IPS DF 4.7 (cell line): ENCODE measurements around the gene ANXA2.
"Not testable (repeated sequence)": the region's sequence is repeated elsewhere in the genome, so short reads cannot be mapped to it uniquely, and the experiment has no call there.

Source experiments
- DNase-seq: peaks from one replicate; pipeline ENCODE4 v3.0.0-alpha.2; 2013; ENCODE audit warnings: low spot score; ENCODE audit errors: extremely low read depth

The ANXA2 gene

DNA sequence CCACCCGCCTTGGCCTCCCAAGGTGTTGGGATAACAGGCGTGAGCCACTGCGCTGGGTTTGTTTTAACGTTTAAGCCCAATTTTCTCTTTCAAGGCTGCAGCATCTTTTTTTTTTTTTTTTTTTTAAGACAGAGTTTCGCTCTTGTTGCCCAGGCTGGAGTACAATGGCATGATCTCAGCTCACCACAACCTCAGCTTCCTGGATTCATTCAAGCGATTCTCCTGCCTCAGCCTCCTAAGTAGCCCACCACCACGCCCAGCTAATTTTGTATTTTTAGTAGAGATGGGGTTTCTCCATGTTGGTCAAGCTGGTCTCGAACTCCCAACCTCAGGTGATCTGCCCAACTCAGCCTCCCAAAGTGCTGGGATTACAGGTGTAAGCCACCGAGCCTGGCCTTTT, 12.6 kb upstream of the ANXA2 start:
- DNase-seq: not testable (repeated sequence)

DNA sequence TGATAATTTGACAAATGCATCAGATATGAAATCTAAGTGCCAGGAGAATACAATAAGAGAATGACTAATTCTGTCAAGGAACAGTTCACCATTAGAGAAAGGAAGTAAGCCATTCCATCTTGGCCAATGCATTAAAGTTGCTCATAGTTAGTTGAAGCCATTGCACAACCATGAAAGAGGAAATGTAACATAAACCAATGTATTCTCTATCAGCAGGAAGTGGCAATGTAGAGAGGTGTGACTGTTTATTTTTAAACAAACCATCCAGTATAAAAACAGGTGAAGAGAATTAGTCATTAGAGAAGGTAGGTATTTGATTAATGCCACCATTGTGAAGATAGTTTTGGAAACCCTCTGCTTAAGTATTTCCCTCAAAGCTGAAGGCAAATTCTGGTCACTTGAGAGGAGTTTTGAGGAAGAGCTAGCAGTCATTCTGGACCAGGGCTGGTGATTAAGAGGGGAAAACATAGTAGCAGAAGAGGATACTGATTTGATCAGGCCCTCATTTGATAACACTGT, 10.7 kb upstream of the ANXA2 start:
- DNase-seq: no peak

DNA sequence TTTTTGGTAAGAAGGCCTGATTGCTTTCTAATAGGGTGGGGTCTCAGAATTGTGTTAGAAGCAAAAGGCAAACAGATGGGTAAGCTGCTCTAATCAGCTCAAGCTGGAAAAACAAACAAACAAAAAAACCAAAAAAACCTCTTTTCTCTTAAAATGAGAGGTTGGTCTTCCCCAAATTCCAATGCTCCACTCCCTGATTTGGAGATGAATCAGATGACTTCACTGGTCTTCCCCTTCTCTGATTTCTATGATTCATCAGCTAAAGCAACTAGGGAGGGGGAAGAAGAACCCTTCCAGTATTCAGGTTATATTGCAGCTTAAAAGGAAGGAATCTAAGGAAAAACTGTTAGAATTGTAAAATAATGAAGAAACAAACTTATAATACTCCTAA, 9.6 kb upstream of the ANXA2 start:
- DNase-seq: no peak

DNA sequence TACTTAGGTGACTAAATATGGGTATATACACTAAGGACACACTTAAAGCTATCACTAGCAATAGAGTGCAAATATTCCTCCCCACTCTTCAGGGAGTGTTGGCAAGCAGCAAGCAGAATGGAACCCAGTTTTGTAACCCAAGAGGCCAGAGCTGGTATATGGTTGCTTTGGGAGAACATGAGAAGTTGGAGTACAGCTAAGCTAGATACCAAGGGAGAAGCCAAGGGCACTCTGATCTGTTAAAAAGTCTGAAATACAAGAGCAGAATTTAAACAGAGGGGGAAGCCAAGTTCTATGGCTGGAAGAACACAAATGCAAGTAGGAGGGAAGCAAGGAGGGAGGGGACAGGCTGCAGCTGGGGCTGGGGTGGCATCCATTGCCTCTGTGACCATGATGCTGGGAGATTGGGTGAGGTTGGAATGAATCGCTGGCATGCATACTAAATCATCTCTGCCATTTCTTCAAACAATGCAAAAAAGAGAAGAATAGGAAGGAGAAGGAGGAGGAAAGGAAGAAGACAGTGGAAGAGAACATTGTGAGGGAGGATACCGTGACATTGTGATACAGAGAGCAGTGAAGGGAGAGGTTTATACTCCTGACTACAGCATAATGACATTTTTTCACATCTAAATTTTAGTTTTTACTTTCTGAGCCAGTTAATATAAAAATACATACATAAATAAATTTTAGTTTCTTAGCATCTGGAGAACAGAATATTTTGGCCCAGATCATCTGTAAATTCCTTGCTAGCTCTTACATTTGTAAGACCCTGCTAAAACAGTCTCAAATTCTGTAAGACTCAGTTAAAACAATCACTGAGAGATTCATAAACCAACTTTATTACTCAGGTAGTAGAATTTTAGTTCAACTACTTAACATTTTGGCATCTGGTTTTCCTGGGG, 9.0 kb upstream of the ANXA2 start:
- DNase-seq: no peak

DNA sequence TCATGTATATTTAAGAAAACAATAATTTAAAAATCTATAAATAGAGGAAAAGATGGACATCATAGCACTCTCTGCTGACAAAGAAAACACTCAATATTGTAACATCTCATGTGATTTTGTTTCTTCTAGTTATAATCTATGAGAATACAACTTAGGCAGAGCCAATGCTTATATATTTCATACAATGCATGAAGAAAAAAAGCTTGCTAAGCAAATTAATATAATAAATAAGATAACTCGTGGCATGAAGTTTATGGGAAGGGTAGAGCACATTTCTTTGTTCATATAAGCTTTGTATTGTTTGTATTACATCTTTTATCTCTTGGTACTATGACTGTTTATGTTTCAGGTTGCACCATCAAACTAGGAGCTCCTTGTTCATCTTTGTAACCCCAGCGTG, 7.6 kb upstream of the ANXA2 start:
- DNase-seq: no peak

DNA sequence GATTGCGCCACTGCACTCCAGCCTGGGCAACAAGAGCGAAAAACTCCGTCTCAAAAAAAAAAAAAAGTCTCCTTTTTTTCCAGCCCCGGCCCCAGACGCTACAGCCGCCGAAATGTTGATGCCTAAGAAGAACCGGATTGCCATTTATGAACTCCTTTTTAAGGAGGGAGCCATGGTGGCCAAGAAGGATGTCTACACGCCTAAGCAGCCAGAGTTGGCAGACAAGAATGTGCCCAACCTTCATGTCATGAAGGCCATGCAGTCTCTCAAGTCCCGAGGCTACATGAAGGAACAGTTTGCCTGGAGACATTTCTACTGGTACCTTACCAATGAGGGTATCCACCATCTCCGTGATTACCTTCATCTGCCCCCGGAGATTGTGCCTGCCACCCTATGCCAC, 6.6 kb upstream of the ANXA2 start:
- DNase-seq: not testable (repeated sequence)

DNA sequence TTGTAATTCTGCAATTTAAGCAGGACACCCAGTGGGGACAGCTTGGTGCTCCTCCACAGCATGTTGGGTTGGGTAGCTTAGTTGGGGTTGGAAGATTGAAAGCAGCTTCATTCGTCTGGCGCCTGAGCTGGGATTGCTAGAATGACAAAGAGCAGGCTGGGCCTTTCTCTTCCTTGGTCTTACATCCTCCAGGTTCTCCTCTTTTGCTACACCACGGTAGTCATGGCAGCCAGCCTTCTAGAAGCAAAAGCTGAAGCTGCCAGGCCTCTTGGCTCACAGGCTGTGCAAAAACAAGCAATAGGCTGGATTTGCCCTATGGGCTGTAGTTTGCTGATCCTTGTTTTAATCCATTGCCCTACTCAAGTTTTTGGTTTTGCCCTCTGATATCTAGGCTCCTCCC, 3.2 kb upstream of the ANXA2 start:
- no peak for DNase-seq

DNA sequence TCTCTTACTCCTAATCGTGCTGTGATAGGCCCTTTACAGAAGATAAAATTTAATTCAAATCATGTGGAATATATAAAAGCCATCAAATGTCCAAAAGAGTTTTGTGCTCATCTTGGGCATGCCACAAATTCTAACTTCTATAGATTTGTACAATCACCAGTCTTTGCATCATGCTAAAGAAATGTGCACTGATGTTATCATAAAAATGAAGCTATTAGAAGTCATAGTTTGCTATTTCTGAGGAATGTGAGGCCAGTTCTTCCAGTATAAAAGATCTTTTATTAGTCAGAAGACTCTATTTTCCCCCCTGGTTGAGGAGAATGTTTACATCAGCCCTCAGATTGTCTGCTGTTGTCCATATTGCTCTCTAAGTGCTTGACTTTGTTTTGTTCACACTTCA, 2.1 kb upstream of the ANXA2 start:
- DNase-seq: no peak

DNA sequence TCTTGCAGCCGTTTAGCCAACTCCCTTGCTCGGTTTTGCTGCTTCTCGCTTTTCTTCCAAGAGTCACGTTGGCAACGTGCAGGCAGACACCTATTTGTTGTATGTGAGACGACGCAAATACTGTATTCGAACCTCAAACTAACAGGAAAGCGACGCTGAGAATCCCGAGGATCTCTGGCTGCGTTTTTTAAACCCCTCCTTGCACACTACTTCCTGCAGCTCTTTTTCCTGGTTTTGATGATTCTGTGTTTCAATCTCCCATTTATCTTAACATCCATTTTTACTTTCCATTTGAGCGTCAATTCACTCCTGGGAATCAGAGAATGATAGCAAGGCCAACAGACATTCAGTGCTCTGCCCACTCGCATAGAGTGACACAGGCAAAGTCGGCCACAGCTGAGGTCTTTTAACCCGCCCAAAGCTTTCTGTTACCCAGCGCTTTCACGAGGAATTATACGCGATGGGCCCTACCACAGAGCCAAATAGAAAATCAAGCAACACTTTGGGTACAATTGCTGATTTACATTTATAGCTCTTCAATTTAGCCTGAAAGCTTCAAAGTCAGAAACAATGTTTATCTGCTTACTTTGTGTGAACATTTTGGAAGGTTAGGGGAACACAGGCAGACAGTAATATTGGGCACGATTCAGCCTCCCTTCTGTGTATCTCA, 1.6 kb upstream of the ANXA2 start:
- DNase-seq: no peak

DNA sequence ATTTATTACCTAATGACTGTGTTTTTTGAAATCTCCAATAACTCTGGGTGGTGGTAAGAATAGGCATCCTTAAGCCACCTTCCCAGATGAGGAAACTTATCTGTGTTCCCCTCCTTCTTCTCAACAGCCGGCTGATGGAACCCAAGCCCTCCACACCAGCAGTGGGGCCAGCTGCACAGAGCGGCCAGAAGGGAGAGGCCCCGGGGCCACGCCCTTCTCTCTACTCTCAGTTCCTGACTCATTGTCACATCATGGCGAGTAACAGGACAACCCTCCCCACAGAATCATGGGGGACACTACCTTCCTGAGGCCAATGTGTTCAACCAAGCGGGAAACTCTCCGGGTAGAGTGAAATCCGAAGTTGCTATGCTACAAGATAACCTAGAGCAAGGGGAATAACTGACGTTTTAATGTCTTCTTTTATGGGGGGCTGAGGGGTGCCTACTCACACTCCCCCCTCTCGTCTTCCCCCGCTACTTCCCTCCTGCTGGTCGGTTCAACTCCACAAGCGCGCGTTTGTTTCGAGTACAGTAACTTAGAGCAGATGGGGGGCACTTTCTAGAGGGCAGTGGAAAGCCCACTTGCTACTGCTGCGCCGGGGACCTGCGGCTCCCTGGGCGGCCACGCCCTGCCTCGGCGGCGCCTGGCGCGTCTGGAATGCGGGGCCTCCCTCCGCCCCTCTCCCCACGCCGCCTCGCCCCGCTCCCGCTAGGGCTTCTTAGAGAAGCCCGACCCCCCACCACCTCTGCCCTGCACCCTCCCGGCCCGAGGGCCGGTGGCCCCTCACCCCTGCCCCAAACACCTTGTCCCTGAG, 621 bp downstream of the ANXA2 start:
- DNase-seq: no peak

DNA sequence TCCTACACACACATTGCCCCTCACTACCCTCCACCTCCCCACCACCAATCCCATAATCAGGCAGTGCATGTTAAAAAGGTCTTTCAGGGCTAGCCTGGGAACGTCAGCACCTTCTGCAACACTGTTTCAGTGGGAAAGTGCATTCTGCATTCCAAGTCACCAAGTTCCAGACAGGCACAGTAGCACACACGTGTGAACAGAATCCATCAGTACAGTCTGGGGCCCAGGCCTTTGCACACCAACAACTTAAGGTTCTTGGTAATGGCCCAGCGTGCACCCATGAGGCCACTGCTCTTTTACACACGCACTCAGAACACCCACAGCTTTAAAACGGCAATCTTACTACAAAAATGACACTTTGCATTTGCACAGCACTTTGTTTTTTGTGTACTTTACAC, 1.2 kb downstream of the ANXA2 start:
- no peak for DNase-seq

DNA sequence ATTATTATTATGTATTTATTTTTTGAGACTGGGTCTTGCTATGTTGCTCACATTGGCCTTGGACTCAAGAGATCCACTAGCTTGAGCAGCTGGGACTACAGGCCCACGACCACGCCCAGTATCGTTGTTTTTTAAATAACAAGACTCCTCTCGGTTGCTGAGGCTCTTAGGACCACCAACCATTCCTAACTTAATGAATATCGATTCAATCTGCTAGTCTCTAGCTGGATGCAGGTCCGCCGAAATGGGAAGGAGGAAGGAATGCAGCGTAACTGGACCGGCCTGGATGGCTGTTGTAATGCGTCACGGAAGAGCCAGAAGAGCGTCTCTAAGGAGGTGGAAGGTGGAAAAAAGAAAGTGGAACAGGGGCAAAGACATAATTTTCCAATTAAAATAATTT, 1.7 kb downstream of the ANXA2 start:
- DNase-seq: no peak

DNA sequence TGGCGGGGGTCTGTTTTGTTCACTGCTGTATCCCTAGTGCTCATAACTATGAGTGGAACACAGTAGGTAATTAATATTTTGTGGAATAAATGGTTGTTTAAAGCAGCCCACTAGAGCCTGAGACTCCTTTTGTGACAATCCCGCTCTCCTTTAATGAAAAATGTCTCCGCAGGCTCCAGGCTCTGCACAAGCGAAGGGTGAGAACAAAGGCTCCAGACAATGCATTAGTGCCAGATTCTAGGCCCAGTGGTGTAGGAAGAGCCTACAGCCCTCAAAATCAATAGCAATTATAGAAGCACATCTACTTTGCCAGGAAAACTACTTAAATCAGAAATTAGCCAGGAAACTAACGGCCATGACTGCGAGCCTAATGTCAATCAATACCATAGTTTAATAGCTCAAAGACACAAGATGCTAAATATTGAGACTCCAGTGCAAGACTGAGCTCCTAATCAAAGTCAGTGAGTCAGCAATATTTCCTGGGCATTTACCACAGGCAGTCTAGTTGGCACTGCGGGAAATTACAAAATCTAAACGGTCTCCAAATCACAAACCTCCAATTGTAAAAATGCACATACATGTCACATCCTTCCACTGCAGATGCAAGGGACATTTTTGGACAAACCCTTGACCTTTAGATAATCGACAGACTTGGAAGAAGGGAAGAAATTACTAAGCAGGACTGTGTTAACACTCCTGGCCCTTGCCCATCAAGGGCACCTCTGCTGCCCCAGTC, 2.3 kb downstream of the ANXA2 start:
- DNase-seq: no peak

DNA sequence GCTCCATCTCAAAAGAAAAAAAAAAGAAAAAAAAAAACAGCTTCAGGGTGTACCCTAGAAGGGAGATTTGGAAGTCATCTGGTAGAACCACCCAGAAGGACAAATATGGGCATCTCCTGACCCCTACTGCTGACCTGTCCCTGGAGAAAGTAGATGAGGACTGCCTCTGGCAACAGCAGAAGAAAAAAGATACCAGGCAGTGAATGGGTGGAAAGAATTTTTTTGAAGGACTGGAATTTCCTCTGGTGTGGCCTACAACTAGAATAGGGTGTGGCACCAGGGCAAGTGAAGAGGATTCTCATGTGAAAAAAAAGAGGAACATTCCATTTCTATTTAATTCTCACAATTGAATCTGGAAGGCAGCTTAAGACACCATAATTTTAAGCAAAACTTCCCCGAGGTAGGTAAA, 3.1 kb downstream of the ANXA2 start:
- DNase-seq: no peak

DNA sequence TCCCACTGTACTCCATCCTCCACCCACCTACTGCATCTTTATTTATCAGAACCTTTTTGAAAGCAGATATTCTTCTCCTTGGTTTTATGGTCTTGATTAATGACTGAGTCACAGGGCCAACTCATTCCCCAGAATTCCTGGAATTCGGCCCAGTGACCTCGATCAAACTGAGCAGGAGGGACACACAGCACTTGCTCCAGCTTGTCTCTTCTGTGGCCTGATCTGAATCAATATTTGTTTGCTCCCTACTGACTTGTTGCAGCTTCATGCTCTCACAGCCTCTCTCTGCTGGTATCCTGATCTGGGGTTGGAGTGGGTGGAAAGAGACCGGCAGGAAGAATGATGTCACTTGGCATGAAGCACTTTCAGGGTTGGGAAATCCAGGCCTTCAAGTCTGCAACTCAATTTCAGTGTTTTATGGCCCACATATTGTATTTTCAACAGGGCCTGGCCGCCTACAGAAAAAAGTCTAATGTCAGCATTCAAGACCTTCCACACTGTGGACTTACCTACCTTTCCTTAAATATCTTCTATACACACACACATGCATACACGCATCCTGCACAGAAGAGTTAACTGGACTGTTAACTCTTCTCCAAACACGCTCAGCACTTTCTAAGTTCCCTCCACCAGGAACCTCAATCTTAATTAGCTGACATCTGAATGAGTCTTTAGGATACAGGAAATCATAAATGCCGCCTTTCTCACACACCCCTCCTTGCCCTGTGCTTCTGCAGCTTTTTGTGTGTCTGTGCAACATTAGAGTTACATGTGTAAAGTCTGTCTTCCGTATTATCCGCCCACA, 4.6 kb downstream of the ANXA2 start:
- no peak for DNase-seq

DNA sequence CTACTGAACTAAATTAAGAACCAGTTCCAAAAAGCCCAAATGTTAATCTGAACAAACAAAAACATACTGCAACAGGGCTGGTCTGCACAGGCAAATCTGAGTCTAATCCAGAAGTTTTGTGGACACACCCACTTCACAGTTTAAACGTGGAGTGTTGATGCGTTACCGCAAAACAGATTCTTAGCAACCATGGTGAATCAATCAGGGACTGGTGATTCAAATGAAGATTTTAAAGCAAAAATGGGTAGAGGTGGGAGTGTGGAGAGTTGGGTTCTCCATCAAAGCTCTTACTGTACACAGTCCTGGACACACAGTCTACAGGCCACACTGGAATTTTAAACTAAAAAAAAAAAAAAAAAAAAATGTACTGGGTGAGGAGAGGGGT, 5.2 kb downstream of the ANXA2 start:
- DNase-seq: no peak

DNA sequence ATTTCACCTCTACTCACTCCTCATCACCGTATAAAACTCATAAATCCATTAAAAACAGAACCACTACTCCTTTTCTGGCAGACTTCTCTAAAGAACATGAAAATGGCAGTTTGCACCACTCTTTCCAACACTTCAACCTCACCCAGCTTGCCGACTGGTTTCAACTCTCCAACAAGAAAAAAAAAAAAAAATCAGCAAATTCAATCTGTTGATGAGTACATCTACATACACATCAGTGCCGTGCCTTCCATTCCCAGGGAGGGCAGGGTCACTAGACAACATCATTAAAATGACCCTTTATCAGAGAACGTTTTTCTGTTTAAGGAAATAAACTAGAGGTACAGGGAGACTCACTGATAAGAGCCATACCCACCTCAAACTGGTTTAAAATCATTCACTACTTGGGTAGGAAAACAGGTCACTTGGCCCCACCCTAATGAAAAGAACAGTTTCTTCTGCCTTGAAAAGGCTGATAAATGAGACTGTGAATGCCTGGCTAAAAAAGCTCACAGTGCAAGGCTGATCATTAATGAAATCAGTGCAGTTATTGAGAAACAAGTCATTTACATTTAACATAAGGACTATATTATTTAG, 6.0 kb downstream of the ANXA2 start:
- DNase-seq: no peak

DNA sequence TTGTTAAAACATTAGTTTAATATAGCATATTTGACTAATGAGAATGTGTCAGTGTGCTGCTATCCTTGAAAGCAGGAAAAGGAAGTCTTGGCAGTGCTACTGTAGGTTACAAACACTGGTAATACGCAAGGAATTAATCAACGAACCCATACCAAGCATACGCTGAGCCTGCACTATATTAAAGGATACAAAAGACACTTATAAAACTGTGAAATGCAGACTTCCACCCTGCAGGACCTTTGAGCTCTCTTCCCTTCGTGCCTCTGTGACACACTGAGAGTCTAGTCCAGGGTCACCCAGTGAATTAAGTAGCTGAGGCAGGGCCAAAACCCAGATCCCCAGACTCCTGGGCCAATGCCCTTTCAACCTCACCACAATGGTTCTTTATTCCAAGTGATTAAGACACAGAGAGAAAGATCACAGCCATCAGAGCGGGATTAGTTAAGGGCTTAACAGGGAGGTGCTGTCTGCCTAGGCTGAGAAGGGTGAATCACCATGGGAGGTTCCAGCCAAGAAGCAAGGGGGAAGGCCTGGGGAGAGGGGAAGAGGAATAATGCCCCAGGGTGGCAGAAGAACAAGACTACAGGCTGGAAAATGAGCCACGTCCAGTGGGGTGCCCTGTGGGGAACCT, 6.8 kb downstream of the ANXA2 start:
- no peak for DNase-seq

DNA sequence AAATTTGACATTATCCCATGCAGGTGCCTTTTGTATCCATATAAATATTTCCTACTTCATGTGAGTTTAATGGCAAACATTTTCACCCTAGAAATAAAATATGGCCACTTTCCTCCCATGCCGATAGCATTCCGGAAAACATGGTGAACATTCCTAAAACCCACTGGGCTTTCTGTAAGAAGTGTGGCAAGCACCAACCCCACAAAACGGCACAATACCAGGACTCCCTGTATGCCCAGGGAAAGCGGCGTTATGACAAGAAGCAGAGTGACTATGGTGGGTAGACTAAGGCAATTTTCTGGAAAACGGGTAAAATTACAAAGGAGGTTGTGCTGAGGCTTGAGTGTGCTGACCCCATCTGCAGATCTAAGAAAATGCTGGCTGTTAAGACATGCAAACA, 7.6 kb downstream of the ANXA2 start:
- DNase-seq: no peak
